Erythroblast (primary cell): ENCODE results near the gene RIMBP2.

Source experiments
- DNase-seq, 2 experiments: peaks; one replicate each; lab custom pipeline; 2025; lab: John Stamatoyannopoulos, UW
- GATA1 ChIP-seq: IDR thresholded peaks from 2 replicates; pipeline ENCODE4 v1.6.1; 2011; ENCODE audit warnings: low read depth, mild to moderate bottlenecking, control low read depth, low read length, moderate library complexity
- POLR2A ChIP-seq: IDR thresholded peaks from 2 replicates; pipeline ENCODE4 v1.6.1; 2011; ENCODE audit warnings: mild to moderate bottlenecking, low read length

The RIMBP2 gene

GRCh38 chr12:130459916-130460315 lies 256.2 kb downstream of the RIMBP2 start:
- DNase-seq = no peak
- TF ChIP-seq GATA1 (no peak), POLR2A (no peak)

DNA sequence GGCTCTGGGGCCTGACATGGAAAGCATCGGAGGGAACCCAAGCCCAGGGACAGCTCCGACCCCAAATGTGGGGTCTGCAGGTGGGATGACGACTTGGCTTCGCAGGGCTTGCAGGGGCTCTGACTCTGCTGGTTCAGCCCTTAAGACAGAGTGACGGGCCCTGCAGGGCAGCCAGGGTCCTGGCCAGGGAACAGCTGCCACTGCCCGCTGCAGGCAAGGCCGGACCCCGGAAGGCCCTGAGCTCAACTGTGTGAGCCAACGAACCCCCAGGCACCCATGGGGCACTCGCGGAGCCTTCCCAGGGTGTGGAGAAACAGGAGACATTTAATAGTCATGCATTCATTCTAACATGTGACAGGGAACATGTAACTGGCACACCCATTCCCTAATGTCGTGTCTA lies 257.8 kb downstream of the RIMBP2 start:
- TF ChIP-seq GATA1 = no peak
- no peak for TF ChIP-seq POLR2A
- DNase-seq = no peak

GRCh38 chr12:130457215-130457614 lies 258.9 kb downstream of the RIMBP2 start:
- no peak for DNase-seq
- TF ChIP-seq GATA1 = no peak
- no peak for TF ChIP-seq POLR2A

DNA sequence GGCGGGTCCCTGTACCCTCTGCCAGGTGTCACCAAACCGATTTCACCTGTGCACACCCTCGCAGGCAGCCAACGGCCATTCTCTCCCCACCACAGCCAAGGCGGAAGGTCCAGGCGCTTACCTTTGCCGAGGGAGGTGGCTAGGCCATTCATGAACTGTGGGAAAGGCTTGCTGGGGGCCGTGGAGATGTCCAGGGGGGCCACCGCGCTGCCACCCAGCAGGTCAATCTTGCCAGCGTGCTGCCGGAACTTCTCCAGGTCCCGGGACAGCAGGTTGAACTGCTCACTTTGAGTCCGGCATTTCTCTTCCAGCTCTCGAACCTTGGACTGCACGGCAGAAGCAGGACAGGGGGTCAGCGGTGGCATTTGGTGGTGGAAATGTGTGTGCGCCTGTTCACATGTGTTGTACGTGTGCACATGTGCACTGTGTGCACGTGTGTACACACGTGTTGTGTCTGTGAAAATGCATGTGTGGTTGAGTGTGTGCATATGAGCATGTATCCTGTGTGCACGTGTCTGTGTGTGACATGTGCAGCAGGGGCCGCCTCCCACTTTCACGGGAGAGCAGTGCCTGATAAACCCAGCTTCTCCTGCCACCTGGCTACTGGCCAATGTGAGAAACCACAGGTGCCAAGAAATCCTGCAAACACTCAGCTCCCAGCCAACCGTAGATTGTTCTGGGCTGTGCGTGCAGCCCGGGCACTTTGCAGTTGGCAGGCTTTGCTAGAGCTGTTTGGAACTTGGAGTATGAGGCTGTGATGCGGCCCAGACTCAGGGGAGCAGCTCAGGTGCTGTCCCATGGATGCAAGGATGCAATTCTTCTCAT lies 259.5 kb downstream of the RIMBP2 start:
- TF ChIP-seq POLR2A (no peak), GATA1 (no peak)
- no peak for DNase-seq

DNA sequence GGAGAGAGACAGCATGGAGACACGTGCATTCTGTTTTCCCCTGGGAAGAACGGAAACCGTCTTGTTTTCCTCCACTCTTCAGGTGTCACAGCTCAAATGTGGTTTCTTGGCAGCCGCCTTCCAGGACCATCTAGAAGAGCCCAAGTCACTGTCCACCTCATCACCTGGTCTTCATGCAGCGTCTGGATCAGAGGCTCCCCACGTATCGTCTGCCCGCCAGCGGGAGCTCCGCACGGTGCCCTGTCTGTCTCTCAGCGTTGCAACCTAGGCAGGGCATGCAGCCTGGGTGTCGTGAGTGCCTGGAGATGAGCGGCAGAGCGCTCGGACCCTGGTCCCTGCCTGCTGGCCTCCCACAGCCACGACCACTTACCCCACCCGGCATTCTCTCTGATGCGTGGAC lies 260.9 kb downstream of the RIMBP2 start:
- TF ChIP-seq GATA1 = no peak
- no peak for TF ChIP-seq POLR2A
- DNase-seq = no peak

- TF ChIP-seq POLR2A (no peak), GATA1 (no peak)
- DNase-seq = no peak
These were observed 261.8 kb downstream of the RIMBP2 start for GRCh38 chr12:130454296-130454695.

GRCh38 chr12:130452546-130452945 lies 263.6 kb downstream of the RIMBP2 start:
- no peak for TF ChIP-seq GATA1
- TF ChIP-seq POLR2A = no peak

DNA sequence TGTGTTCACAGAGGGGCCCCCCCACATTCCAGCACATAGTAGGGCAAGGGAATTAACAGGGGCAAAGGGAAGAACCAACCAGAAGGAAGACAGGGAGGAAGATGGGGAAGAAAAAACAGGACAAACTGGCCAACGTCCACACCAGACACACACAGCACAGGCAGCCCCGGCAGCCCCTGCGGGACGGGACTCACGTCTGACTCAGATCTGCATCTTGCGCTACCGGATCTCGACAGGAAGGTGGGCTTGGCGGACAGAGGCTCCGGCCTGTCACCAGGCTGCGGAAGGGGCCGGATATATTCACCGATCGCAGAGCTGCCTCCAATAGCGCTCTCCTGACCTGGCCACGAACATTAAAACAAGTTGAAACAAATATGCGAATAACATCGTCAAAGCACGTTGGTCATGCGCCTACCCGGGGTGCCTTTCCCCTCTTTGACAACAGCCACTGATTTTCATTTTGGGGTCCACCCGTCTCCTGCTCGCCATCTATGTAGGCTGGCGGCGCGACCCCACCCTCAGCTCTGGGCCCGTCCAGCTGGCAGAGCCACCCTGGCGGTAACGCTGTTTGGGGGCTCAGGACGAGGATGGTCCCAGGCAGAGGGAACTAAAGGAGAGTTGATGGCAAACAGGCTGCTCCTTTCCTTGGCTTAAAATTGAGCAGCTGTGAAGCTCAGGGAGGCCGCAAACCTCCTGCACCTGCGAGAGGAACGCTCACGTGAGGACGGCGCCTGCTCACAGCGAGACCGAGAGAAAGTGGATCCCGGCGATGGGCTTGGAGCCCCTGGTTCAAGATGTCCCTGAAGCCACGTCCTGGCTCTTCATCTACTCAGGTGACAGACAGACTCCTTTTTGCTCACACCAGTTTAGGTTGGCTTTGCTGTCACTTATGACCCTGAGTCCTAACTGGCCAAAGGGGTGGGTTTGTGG lies 264.8 kb downstream of the RIMBP2 start:
- DNase-seq = no peak
- no peak for TF ChIP-seq GATA1
- TF ChIP-seq POLR2A = no peak

More at GRCh38 chr12:130452546-130452945, 263.6 kb downstream of the RIMBP2 start:
- no peak for DNase-seq

GRCh38 chr12:130449291-130449690 lies 266.8 kb downstream of the RIMBP2 start:
- TF ChIP-seq POLR2A = no peak
- TF ChIP-seq GATA1 = no peak
- no peak for DNase-seq

- no peak for DNase-seq
- TF ChIP-seq GATA1 (no peak), POLR2A (no peak)
These were observed 267.9 kb downstream of the RIMBP2 start for GRCh38 chr12:130448044-130448821.

DNA sequence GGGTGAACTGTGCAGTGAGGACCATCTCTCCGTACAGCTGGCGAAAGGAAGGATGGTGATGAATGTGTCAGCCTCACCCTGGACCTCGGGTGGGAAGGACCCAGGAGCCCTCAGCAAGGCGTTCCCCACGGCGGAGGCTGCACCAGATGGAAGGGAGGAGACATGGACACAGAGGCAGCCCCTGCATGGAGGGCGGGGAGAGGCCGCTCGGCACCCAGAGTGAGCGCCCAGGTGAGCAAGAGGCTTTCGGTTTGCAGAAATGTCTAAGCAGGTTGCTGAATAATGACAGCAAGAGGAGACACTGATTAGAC lies 268.5 kb downstream of the RIMBP2 start:
- no peak for DNase-seq
- TF ChIP-seq GATA1 (no peak), POLR2A (no peak)

DNA sequence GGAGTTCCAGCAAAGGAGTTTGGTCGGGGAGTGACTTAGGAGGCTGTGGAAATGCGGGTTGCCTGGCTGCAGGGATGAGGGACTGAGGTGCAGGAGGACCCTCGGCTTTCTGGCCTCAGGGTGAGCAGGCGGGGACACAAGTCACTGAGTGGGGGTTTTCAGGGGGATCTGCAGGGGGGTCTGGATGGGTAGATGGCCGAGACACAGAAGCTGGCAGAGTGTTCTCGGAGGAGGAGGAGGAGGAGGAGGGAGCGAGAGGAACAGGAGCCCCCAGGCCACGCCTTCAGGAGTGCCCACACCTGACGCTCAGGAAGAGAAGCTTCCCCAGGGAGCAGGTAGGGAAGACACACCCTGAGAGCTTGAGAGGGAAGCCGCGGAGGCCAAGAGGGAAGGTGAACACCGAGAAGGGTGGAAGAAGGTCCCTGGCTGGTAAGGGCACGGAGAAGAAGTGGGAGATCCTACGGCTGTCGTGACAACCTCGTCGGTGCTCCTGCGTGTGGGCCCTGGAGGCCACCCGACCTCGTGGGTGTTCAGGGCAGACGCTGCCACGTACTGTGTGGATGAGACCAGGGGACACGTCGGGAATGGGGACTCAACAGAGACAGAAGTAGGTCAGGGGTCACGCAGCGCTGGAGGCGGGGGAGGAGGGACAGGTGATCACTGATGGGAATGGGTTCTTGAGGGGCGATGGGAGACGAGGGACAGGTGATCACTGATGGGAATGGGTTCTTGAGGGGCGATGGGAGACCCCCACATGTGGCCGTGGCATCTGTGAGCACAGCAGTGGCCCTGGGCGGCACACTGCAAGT lies 269.0 kb downstream of the RIMBP2 start:
- DNase-seq = no peak
- no peak for TF ChIP-seq POLR2A
- TF ChIP-seq GATA1 = no peak

DNA sequence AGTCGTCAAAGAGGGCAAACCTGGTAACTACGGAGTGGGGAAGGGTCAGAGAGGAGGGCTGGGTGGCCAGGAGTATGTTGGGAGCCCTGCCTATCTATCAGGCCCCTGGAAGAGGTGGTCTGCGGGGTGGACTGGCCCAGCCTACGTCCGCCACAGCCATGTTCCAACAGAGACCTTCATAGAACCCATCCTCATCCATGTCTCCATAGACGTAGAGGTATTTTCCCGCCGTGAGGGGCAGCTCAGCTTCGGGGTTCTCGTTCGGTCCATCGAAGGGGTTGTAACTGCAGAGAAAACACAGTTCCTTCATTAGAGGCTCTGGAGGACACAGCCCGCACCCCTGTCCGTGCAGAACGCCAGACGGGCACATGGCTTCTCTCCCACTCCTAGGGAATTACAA lies 271.1 kb downstream of the RIMBP2 start:
- DNase-seq = no peak
- TF ChIP-seq GATA1 = no peak
- TF ChIP-seq POLR2A = no peak
